ENCODE measurements around the gene PDE6B.

DNA sequence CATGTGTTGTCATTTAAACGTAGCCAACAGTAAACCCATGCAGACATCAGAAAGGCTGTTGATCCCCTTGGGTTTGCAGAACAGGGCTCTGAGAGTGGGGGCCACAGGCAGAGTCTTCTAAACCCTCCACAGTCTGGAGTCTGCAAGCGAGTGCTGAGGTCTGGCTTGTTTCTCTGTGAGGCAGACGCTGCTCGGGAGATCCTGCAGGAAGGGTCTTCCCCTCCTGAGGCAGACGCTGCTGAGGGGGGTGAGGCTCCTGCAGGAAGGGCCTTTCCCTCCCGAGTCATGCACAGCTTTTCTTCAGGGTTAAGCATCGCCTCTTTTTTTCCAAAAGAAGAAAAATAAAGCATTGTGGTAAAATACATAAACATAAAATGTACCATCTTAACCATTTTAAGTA lies 17.1 kb upstream of the PDE6B start:
- TF ChIP-seq, protein P1, sequence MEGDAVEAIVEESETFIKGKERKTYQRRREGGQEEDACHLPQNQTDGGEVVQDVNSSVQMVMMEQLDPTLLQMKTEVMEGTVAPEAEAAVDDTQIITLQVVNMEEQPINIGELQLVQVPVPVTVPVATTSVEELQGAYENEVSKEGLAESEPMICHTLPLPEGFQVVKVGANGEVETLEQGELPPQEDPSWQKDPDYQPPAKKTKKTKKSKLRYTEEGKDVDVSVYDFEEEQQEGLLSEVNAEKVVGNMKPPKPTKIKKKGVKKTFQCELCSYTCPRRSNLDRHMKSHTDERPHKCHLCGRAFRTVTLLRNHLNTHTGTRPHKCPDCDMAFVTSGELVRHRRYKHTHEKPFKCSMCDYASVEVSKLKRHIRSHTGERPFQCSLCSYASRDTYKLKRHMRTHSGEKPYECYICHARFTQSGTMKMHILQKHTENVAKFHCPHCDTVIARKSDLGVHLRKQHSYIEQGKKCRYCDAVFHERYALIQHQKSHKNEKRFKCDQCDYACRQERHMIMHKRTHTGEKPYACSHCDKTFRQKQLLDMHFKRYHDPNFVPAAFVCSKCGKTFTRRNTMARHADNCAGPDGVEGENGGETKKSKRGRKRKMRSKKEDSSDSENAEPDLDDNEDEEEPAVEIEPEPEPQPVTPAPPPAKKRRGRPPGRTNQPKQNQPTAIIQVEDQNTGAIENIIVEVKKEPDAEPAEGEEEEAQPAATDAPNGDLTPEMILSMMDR (optimal IDR thresholded peaks at IDR 0.05 in 1 of 3, IDR thresholded peaks at IDR 0.05 in 1 of 3, conservative IDR thresholded peaks at IDR 0.05 in 1 of 3; ENCODE audit: extremely low read depth in 1 of 3, insufficient read depth in 2 of 3, low read length in 3 of 3): no peak
- no peak for TF ChIP-seq EZH2 (IDR thresholded peaks at IDR 0.05; ENCODE audit: low read length)

Measured in keratinocyte (primary cell).